ENCODE results near the gene DAB2IP. TPM values are rescaled to one million over a fixed set of nuclear protein-coding genes. Genes with fewer than 3 reads are reported as not detected.
A peak's percentile ranks its signal among the peaks of the same experiment; 100 is the strongest.

DAB2IP gene
- total RNA-seq, 6 donors from 2014 or later = 61.8 to 98.0 (median 77.2) TPM

GRCh38 chr9:121686930-121687541 is 35.6 kb downstream of the DAB2IP start:
- Histone ChIP-seq H3K27ac (peak overlapping the region in 1 of 4 donors; percentile 30), H3K9me3 (no peaks in the 10 kb centered on the region), H3K27me3 (no peaks in the 10 kb centered on the region), H3K4me1 (peaks cover 2 to 5% (median 4%) of the 10 kb centered on the region in 4 donors), H3K4me3 (no peak overlapping the region), H3K36me3 (no peaks in the 10 kb centered on the region)
- DNase-seq (peak in 1 of 2 donors; percentile 72), ATAC-seq (ENCODE audit: low FRiP score in 2 of 2) (peak; percentile 61 to 81)
- WGBS, 2 donors = 30 to 61% methylated on average over 1 to 3 of the region's 3 CpGs
- TF ChIP-seq POLR2AphosphoS5 (IDR thresholded peaks at IDR 0.05) (no peak), POLR2A (IDR thresholded peaks at IDR 0.05) (no peak), EP300 (IDR thresholded peaks at IDR 0.05) (no peak)
- TF ChIP-seq, protein P1, sequence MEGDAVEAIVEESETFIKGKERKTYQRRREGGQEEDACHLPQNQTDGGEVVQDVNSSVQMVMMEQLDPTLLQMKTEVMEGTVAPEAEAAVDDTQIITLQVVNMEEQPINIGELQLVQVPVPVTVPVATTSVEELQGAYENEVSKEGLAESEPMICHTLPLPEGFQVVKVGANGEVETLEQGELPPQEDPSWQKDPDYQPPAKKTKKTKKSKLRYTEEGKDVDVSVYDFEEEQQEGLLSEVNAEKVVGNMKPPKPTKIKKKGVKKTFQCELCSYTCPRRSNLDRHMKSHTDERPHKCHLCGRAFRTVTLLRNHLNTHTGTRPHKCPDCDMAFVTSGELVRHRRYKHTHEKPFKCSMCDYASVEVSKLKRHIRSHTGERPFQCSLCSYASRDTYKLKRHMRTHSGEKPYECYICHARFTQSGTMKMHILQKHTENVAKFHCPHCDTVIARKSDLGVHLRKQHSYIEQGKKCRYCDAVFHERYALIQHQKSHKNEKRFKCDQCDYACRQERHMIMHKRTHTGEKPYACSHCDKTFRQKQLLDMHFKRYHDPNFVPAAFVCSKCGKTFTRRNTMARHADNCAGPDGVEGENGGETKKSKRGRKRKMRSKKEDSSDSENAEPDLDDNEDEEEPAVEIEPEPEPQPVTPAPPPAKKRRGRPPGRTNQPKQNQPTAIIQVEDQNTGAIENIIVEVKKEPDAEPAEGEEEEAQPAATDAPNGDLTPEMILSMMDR (IDR thresholded peaks at IDR 0.05) = peak; percentile 79 to 86 (median 81)

GRCh38 chr9:121688146-121688680 is 36.8 kb downstream of the DAB2IP start:
- no peak for TF ChIP-seq POLR2AphosphoS5 (IDR thresholded peaks at IDR 0.05)
- no peak for TF ChIP-seq POLR2A (IDR thresholded peaks at IDR 0.05)
- TF ChIP-seq, protein P1 (IDR thresholded peaks at IDR 0.05) = no peak
- no peak for DNase-seq
- no peak for ATAC-seq (ENCODE audit: low FRiP score in 2 of 2)
- Histone ChIP-seq H3K4me3 (no peak overlapping the region), H3K27ac (no peak overlapping the region), H3K27me3 (no peaks in the 10 kb centered on the region), H3K9me3 (no peaks in the 10 kb centered on the region), H3K4me1 (peaks cover 9 to 14% (median 13%) of the 10 kb centered on the region in 4 donors), H3K36me3 (no peaks in the 10 kb centered on the region)
- WGBS, 2 donors = 85 to 87% methylated on average over 12 of the region's 12 CpGs

DNA sequence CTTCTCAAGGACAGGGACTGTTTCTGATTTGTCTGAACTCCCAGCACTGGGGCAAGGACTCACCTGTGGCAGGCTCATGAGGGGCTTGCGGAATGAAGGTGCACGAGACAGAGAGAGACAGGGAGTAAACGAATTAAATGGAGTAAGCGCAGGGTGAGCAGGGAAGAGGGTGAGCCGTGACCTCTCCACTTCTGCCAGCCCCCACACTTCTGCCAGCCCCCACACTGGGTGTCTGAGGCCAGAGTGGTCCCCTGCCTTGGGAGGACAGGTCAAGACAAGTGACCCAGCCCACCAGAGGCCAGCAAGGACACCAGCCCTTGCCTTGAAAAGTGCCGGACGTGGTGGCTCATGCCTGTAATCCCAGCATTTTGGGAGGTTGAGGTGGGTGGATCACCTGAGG is 37.2 kb downstream of the DAB2IP start:
- no peaks in the 10 kb centered on the region for H3K9me3 ChIP-seq
- no peak for ATAC-seq (ENCODE audit: low FRiP score in 2 of 2)
- TF ChIP-seq, protein P1 (IDR thresholded peaks at IDR 0.05) = no peak
- no peak for TF ChIP-seq POLR2AphosphoS5 (IDR thresholded peaks at IDR 0.05)
- no peak for TF ChIP-seq POLR2A (IDR thresholded peaks at IDR 0.05)
- TF ChIP-seq EP300 (IDR thresholded peaks at IDR 0.05) = no peak
- H3K27ac ChIP-seq = no peak overlapping the region
- no peaks in the 10 kb centered on the region for H3K27me3 ChIP-seq
- no peak for DNase-seq
- WGBS, 2 donors = 96 to 97% methylated on average over 7 of the region's 7 CpGs
- no peaks in the 10 kb centered on the region for H3K36me3 ChIP-seq
- peaks cover 9 to 16% (median 14%) of the 10 kb centered on the region in 4 donors for H3K4me1 ChIP-seq
- no peak overlapping the region for H3K4me3 ChIP-seq

DNA sequence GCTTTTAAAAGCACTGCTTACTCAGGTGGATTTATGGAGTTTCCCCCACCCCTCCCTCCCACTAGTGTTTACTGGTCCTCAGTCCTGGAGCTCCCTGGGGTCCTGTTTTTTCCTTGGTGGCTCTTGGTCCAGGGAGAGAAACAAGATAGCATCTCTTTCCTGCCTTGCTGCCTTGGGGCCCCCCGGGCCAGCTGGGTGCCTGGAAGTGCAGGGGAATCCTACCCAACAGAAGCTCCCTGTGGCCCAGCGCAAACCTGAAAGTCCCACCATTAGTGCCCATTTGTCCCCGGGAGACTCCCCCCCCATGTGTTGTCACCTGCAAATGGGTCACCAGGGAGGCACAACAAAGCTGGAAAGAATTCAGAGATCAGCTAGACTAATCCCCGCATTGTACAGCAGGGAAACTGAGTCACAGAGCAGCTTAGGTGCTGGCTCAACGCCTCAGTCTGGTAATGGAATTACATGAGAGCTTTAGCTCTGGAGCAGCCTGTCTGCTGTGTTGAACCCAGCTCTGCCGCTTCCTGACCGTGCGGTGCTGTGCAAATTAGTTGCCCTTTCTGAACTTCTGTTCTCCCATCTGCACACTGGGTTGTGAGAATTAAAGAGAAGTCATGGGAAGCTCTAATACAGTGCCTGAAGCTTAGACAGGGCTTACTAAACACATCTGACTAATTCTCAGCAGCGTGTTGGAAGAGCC is 38.2 kb downstream of the DAB2IP start:
- no peak overlapping the region for H3K4me3 ChIP-seq
- no peaks in the 10 kb centered on the region for H3K36me3 ChIP-seq
- H3K27ac ChIP-seq = no peak overlapping the region
- DNase-seq (no peak), ATAC-seq (ENCODE audit: low FRiP score in 2 of 2) (no peak)
- TF ChIP-seq EP300 (IDR thresholded peaks at IDR 0.05) (no peak), POLR2AphosphoS5 (IDR thresholded peaks at IDR 0.05) (no peak), POLR2A (IDR thresholded peaks at IDR 0.05) (no peak)
- TF ChIP-seq, protein P1 (IDR thresholded peaks at IDR 0.05) = no peak
- no peaks in the 10 kb centered on the region for H3K9me3 ChIP-seq
- no peaks in the 10 kb centered on the region for H3K27me3 ChIP-seq
- H3K4me1 ChIP-seq = peaks cover 9 to 16% (median 14%) of the 10 kb centered on the region in 4 donors
- WGBS, 2 donors = 93 to 94% methylated on average over 7 to 9 of the region's 9 CpGs

Measured in upper lobe of left lung (tissue), 6 donors.